ENCODE results near the gene G6PC2.
"Not testable (repeated sequence)": the region's sequence is repeated elsewhere in the genome, so short reads cannot be mapped to it uniquely, and the experiment has no call there.

The G6PC2 gene

GRCh38 chr2:168907940-168908662 is 7.0 kb downstream of the G6PC2 start:
- DNase-seq, result no peak

- peak; percentile 50 for DNase-seq
Measured at GRCh38 chr2:168910330-168910729, 9.2 kb downstream of the G6PC2 start.

DNA sequence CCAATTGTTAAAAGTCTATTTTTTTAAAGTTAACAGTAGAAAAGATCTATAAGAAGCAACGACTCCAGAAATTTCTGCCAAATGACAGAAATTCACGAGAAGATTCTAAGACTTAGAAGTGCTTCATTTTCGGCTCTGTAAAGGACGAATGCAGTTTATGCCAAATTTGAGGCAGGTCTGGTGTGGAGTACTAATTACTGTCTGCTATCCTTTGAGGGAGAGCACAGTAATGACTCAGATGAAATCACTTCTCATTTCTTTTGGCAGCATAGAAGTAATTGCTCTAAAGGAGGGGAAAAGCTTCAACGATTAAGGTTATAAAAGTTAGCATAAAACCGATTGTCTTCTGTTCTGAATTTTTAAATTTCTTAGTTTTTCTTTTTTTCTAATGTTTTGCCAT is 11.4 kb downstream of the G6PC2 start:
- DNase-seq, result no peak

DNA sequence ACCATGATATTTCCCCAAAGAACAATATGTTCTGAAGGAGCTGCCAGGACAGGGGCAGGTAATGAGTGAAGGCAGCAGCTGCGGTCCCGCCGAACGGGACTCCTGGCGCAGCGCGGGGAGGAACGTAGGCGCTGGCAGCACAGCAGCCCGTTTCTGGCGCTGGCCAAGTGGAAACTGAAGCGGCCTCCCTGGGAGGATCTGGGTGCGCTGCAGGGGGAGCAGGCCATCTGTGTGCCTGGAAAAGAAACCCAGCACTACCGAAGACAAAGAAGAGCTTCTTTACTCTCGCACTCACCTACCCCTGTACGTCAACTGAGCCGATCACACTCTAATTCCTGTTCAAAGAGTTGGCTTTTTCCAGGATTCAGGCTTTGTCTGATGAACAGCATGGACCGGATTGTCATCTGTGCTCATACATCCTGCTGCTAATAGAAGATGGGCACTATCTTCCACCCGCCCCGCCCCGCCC is 11.8 kb downstream of the G6PC2 start:
- peak; percentile 73 for DNase-seq

- no peak for DNase-seq
Measured at GRCh38 chr2:168913495-168913894, 12.4 kb downstream of the G6PC2 start.

- no peak for DNase-seq
Measured at GRCh38 chr2:168915441-168916330, 14.6 kb downstream of the G6PC2 start.

GRCh38 chr2:168916331-168916675 is 15.2 kb downstream of the G6PC2 start:
- no peak for DNase-seq

DNA sequence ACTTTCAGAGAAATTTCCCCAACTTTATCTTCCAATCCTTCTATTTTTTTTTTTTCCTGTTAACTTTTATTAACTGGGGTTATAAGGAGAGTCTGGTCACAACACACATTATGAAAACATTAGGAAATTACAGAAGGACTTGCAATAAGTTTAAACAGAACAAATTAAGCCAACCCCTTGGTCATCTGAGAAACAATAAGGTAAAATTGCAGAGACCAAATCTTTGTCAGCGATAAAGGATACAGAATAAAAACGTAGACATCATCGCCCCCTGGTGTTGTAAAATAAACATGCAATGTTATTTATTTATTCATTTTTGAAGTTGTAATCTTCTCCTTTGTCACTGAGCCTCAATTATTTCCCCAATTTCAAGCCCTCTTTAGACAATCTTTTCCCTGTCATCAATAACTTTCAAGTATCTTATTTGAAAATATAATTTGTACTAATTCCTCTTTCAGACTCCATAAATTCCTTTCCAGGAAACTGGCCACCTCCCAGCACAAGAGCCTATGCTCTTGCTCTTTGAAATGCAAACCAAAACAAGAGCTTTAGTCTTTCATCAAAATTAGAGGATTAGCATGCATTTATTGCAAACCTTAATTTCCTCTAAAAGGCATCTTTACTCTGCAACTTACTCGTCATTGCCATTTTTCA is 19.5 kb downstream of the G6PC2 start:
- DNase-seq, result peak; percentile 64

GRCh38 chr2:168926621-168927386 is 25.7 kb downstream of the G6PC2 start:
- no peak for DNase-seq

DNA sequence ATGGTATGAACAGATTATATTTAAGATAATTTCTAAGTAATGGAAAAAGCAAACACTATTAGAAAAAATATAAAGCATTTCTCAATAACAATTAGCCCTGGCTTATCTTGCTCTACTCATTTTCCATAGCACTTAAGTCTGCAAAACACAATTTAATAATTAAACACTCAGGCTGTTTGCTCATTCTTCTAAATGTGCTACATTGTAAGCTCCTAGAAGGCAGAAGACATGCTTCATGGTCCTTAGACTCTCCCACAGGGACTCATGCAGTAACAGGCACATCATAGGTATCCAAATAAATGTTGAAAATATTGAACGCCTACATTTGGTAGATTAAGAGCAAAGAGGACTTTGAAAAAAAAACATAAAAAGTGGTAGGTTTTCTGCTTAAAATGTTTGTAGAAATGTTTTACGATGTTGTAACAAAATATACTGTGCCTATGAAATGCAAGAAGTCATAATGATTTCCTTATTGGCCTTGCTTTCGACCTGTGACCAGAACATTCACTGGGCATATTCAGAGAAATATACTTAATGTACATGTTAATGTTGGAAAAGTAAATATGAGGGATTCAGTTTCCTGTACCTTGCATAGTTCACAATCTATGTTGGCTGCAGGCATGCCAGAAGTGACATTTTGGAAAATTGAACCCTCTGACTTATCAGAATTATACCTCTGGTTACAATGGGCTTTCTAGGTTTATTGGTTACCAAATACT is 27.2 kb downstream of the G6PC2 start:
- DNase-seq, result no peak

- no peak for DNase-seq
Measured at GRCh38 chr2:168929031-168929430, 27.9 kb downstream of the G6PC2 start.

DNA sequence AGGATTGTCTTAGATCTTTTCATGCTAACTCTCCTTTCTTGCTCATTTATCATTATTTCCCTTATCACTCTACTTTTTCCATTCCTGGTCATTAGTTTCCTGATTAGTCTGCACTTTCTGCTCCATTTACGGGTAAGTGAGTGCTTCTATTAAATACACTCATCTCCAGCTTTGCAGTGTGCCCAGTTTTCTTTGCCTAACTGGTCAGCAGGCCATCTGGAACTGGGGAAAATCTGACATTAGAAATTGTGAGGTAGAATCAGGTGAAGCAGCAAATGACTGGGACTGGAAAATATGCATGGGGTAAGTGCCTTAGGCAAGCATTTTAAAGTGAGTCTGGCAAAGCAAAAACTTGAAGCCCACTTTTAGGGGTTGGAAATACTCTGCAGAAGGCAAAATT is 29.2 kb downstream of the G6PC2 start:
- DNase-seq, result no peak

DNA sequence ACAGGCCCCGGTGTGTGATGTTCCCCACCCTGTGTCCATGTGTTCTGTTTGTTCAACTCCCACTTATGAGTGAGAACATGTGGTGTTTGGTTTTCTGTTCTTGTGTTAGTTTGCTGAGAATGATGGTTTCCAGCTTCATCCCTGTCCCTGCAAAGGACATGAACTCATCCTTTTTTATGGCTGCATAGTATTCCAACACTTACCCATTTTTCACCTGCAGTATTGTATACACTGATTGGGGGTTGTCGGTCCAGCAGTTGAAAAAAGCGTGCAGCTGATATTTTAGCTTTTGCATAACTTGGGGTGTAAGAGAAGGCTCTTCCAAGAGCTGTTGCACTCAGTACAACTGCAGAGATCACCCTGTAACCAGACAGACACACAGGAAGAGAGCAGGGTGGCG is 31.1 kb downstream of the G6PC2 start:
- DNase-seq, result not testable (repeated sequence)

DNA sequence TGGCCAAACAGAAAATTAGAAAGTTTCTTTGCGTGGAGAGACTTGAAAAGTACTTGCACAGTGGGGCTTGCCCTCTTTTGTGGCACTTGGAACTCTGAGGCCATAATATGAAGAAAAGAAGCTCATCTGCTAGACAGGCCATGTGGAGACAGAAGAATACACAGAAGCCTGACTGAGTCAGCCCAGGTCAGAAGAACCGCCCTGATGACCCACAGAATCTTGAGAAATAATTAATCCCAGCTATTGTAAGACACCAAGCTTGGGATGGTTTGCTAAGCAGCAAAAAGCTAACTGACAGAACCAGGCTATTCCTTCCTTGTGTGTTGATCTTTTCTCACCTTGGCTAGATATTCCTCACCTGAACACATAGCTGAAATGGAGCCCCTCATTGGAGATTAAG is 33.7 kb downstream of the G6PC2 start:
- DNase-seq, result no peak

GRCh38 chr2:168935810-168936581 is 34.9 kb downstream of the G6PC2 start:
- DNase-seq, result no peak

- DNase-seq, result no peak
Measured at GRCh38 chr2:168939061-168939460, 38.0 kb downstream of the G6PC2 start.

- no peak for DNase-seq
Measured at GRCh38 chr2:168939918-168940317, 38.8 kb downstream of the G6PC2 start.

GRCh38 chr2:168941297-168941696 is 40.2 kb downstream of the G6PC2 start:
- no peak for DNase-seq

- no peak for DNase-seq
Measured at GRCh38 chr2:168944065-168944464, 43.0 kb downstream of the G6PC2 start.

DNA sequence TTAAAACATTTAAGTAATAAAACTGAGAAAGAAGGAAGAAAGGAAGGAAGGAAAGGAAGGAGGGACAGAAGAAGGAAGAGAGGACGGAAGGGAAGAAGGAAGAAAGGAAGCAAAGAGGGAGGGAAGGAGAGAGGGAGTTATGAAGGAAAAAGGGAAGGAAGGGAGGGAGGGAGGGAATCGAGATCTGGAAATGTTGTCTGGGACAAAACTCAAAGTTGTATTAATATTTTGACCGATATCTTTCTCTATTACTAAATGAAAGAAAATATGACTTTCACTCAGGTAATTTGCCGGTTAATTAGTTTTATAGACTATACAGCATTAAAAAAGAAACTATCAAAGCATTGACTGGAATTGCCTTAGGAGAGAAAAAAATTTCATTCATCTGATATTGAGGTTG is 44.4 kb downstream of the G6PC2 start:
- no peak for DNase-seq

DNA sequence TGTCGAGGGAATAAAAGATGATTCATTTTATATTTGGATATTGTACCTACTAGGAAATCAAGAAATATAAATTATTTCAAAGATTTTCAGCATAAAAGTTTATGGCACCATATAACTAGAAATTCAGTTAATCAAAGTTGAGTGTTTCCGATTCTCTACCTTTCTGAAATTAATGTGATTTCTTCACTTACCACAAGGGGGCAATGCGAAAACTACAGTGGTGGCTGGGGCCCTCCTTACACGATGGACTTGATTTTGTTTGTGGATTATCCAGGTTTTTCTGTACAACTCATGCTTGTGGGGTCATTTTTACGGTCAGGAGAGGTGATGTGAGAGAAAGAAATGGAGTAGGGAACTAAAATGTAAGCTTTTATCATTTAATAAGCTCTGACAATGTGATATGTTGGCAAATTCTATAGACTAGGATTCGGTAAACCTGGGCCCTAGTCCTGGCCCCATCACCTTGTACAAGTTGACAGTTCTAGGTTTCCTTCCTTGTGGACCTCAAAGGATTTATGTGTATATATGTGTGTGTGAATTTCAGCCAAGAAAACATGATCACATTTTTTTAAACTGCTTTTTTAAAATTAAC is 47.6 kb downstream of the G6PC2 start:
- DNase-seq, result no peak

Measured in eye (tissue), 1 donor.